CD4-positive, alpha-beta T cell (primary cell): ENCODE measurements around the gene NME7. TPM values are rescaled to one million over a fixed set of nuclear protein-coding genes. Genes with fewer than 3 reads are reported as not detected.

Experiments
- ATAC-seq: fragments of 200-7000 bp; cut with Tn5 transposase; one replicate; pipeline ENCODE4 v1.10.0; 2022; ENCODE audit warnings: mild to moderate bottlenecking; ENCODE audit not compliant: poor library complexity
- CTCF ChIA-PET: fragments of 350-600 bp; sonication (Branson Sonifier 250); formaldehyde crosslinking; loops from one replicate; lab custom pipeline; 2021; ENCODE audit warnings: antibody characterized with exemption, inconsistent platforms; lab: Charles Lee
- POLR2A ChIA-PET: fragments of 350-600 bp; sonication (Branson Sonifier 250); formaldehyde crosslinking; loops from one replicate; lab custom pipeline; 2021; ENCODE audit warnings: antibody characterized with exemption, inconsistent platforms; lab: Charles Lee
- DNase-seq, 14 experiments: peaks; one replicate each; pipeline ENCODE4 v3.0.0-alpha.2; 2013 to 2020; ENCODE audit warnings: mixed read lengths in 2 of 14
- H3K27ac ChIP-seq, 2 donors: one replicate each; pipeline versions ENCODE4 v1.5.1 to v1.7.0; 2013; ENCODE audit warnings: low read length in 2 of 2, low read depth in 1 of 2, mild to moderate bottlenecking in 1 of 2
- H3K27me3 ChIP-seq, 2 experiments: 1 replicate in 1 of 2; 2 replicates in 1 of 2; pipeline versions ENCODE4 v1.6.1 to v1.7.0; 2013; ENCODE audit warnings: low read length in 2 of 2, control low read depth in 1 of 2, mild to moderate bottlenecking in 1 of 2, moderate library complexity in 1 of 2; ENCODE audit not compliant: insufficient read depth in 2 of 2, control insufficient read depth in 1 of 2
- H3K36me3 ChIP-seq: one replicate; pipeline ENCODE4 v1.6.1; 2013; ENCODE audit warnings: low read length, control low read depth; ENCODE audit not compliant: insufficient read depth
- H3K4me1 ChIP-seq: one replicate; pipeline ENCODE4 v1.6.1; 2013; ENCODE audit warnings: low read length, control low read depth; ENCODE audit not compliant: insufficient read depth
- H3K4me3 ChIP-seq: one replicate; pipeline ENCODE4 v1.5.1; 2013; ENCODE audit warnings: mild to moderate bottlenecking, low read length, moderate library complexity
- H3K9me3 ChIP-seq, 2 experiments: 1 replicate in 1 of 2; 2 replicates in 1 of 2; pipeline versions ENCODE4 v1.6.1 to v1.7.0; 2013; ENCODE audit warnings: low read length in 2 of 2, mild to moderate bottlenecking in 2 of 2, control low read depth in 1 of 2, moderate library complexity in 1 of 2; ENCODE audit not compliant: control insufficient read depth in 1 of 2, insufficient read depth in 1 of 2
- H3K27ac Mint-ChIP-seq: one replicate; pipeline ENCODE4 v1.8.0; 2020; ENCODE audit warnings: mixed read lengths
- H3K27me3 Mint-ChIP-seq: one replicate; pipeline ENCODE4 v1.8.0; 2021; ENCODE audit warnings: mixed read lengths
- H3K36me3 Mint-ChIP-seq: one replicate; pipeline ENCODE4 v1.8.0; 2021; ENCODE audit warnings: low read depth, mixed read lengths
- H3K4me1 Mint-ChIP-seq: one replicate; pipeline ENCODE4 v1.8.0; 2021; ENCODE audit warnings: low read depth, mixed read lengths
- H3K4me3 Mint-ChIP-seq: one replicate; pipeline ENCODE4 v1.8.0; 2020; ENCODE audit warnings: mild to moderate bottlenecking, mixed read lengths
- H3K9me3 Mint-ChIP-seq: one replicate; pipeline ENCODE4 v1.8.0; 2020; ENCODE audit warnings: mixed read lengths
- CTCF ChIP-seq: fragments of 200-600 bp; IDR thresholded peaks from one replicate; pipeline ENCODE4 v1.8.0; 2022; ENCODE audit warnings: antibody characterized with exemption, mild to moderate bottlenecking
- intact Hi-C, 2 experiments: fragments of 100-400 bp; cut with DNase I in 1 of 2; cut with micrococcal nuclease in 1 of 2; formaldehyde crosslinking; loops; one replicate each; pipeline versions ENCODE4 v1.15.1 to v1.9.0; 2023 to 2025; cut with DNase I, micrococcal nuclease
- total RNA-seq, 174 experiments: library from RNA in 2 of 174; stranded (reverse) in 2 of 174; gene quantifications; one replicate each; pipeline ENCODE4 v1.2.3 and lab custom pipeline; 2021 to 2026

Gene NME7
- total RNA-seq, 2 experiments from 2014 or later, result 7.2 to 8.3 TPM

- POLR2A ChIA-PET, result no interaction called here
- H3K27me3 Mint-ChIP-seq, result no peaks in the 10 kb centered on the region
- H3K9me3 Mint-ChIP-seq, result no peaks in the 10 kb centered on the region
- no peak overlapping the region for H3K27ac ChIP-seq
- no peaks in the 10 kb centered on the region for H3K36me3 Mint-ChIP-seq
- H3K27me3 ChIP-seq, result no peaks in the 10 kb centered on the region
- H3K9me3 ChIP-seq, result no peaks in the 10 kb centered on the region
- H3K4me3 ChIP-seq, result no peak overlapping the region
- CTCF ChIA-PET, result no interaction called here
- H3K4me3 Mint-ChIP-seq, result no peak overlapping the region
- peaks cover 5% of the 10 kb centered on the region for H3K4me1 ChIP-seq
- H3K27ac Mint-ChIP-seq, result no peak overlapping the region
- DNase-seq (no peak), ATAC-seq (no peak)
- no peaks in the 10 kb centered on the region for H3K36me3 ChIP-seq
- intact Hi-C loops, result no loop called here
- peaks cover 4% of the 10 kb centered on the region for H3K4me1 Mint-ChIP-seq
- no peak for TF ChIP-seq CTCF
Measured at GRCh38 chr1:169120066-169120465, 247.5 kb downstream of the NME7 start.

- H3K4me3 Mint-ChIP-seq, result no peak overlapping the region
- ChIA-PET CTCF (no interaction called here), POLR2A (interaction anchor here (0.7 to 0.8 kb wide), 2 partner anchors 15 to 407 kb away, joined by 3 read pairs; no protein-coding TSS in a partner anchor)
- peaks cover 4% of the 10 kb centered on the region for H3K4me1 Mint-ChIP-seq
- no peaks in the 10 kb centered on the region for H3K27me3 Mint-ChIP-seq
- intact Hi-C loops, result no loop called here
- H3K27me3 ChIP-seq, result no peaks in the 10 kb centered on the region
- no peaks in the 10 kb centered on the region for H3K36me3 Mint-ChIP-seq
- peaks cover 5% of the 10 kb centered on the region for H3K4me1 ChIP-seq
- H3K4me3 ChIP-seq, result no peak overlapping the region
- H3K27ac Mint-ChIP-seq, result no peak overlapping the region
- DNase-seq (no peak), ATAC-seq (no peak)
- H3K36me3 ChIP-seq, result no peaks in the 10 kb centered on the region
- TF ChIP-seq CTCF, result no peak
- no peaks in the 10 kb centered on the region for H3K9me3 Mint-ChIP-seq
- no peaks in the 10 kb centered on the region for H3K9me3 ChIP-seq
- no peak overlapping the region for H3K27ac ChIP-seq
Measured at GRCh38 chr1:169119405-169119804, 248.2 kb downstream of the NME7 start.

GRCh38 chr1:169118227-169118626, 249.4 kb downstream of the NME7 start:
- H3K9me3 ChIP-seq, result no peaks in the 10 kb centered on the region
- ATAC-seq, result no peak
- peaks cover 5% of the 10 kb centered on the region for H3K4me1 ChIP-seq
- Mint-ChIP-seq H3K4me3 (no peak overlapping the region), H3K36me3 (no peaks in the 10 kb centered on the region), H3K4me1 (peaks cover 4% of the 10 kb centered on the region), H3K9me3 (no peaks in the 10 kb centered on the region), H3K27me3 (no peaks in the 10 kb centered on the region), H3K27ac (no peak overlapping the region)
- TF ChIP-seq CTCF, result no peak
- ChIA-PET CTCF (interaction anchor here (1.4 kb wide), 1 partner anchor 12 kb away, joined by 3 read pairs; the partner anchor contains the start of gene ATP1B1), POLR2A (no interaction called here)
- H3K27me3 ChIP-seq, result no peaks in the 10 kb centered on the region
- no peak overlapping the region for H3K27ac ChIP-seq
- H3K4me3 ChIP-seq, result no peak overlapping the region
- intact Hi-C loops, result no loop called here
- no peak for DNase-seq
- no peaks in the 10 kb centered on the region for H3K36me3 ChIP-seq
